HepG2 (cell line): ENCODE results near the gene SLC5A6. TPM values are rescaled to one million over a fixed set of nuclear protein-coding genes. Genes with fewer than 3 reads are reported as not detected.

Source experiments
- polyA plus RNA-seq, 8 experiments: library from polyadenylated mRNA; depleted of rRNA in 3 of 8; stranded (reverse) in 7 of 8; unstranded in 1 of 8; fragments of >200 nt; fragmentation: Illumina TruSeq in 4 of 8; extraction: Trizol in 4 of 8; gene quantifications; 2 replicates each; pipeline versions ENCODE4 v1.2.1 to v1.2.3, GENCODE V29; 2011 to 2016; ENCODE audit warnings: low read depth in 4 of 8, missing spikeins in 1 of 8, mixed read lengths in 1 of 8; ENCODE audit not compliant: insufficient read depth in 1 of 8
- total RNA-seq, 5 experiments: library from RNA; depleted of rRNA; stranded (reverse); fragments of >200 nt; fragmentation: Illumina TruSeq; extraction: Trizol; gene quantifications; 2 replicates each; pipeline ENCODE4 v1.2.3, GENCODE V29; 2016; ENCODE audit warnings: low read depth in 1 of 5

The SLC5A6 gene
- total and polyA plus RNA-seq, 2 of the 13 experiments (the other 11 are each of a cell fraction or from before 2014, with no cell fraction given): 135 to 417 TPM

Other genes with a start within 250 kb of the SLC5A6 start
- gene MAPRE3, start 241.6 kb downstream of the SLC5A6 start, total RNA-seq (2016; rRNA removed; fragmentation: Illumina TruSeq; extraction: Trizol): 0.20 and 0.31 TPM in 2 replicates
- gene MAPRE3, start 241.6 kb downstream of the SLC5A6 start, polyA plus RNA-seq (2011; rRNA removed): 0.73 and 0.91 TPM in 2 replicates
- gene TMEM214, start 179.3 kb downstream of the SLC5A6 start, total RNA-seq (2016; rRNA removed; fragmentation: Illumina TruSeq; extraction: Trizol): 28.0 and 58.3 TPM in 2 replicates
- 132 and 137 TPM in 2 replicates for gene TMEM214, start 179.3 kb downstream of the SLC5A6 start, polyA plus RNA-seq (2011; rRNA removed)
- 48.6 and 55.9 TPM in 2 replicates for gene AGBL5, start 160.6 kb downstream of the SLC5A6 start, total RNA-seq (2016; rRNA removed; fragmentation: Illumina TruSeq; extraction: Trizol)
- 63.6 and 73.3 TPM in 2 replicates for gene AGBL5, start 160.6 kb downstream of the SLC5A6 start, polyA plus RNA-seq (2011; rRNA removed)
- 498 and 508 TPM in 2 replicates for gene OST4, start 140.6 kb downstream of the SLC5A6 start, total RNA-seq (2016; rRNA removed; fragmentation: Illumina TruSeq; extraction: Trizol)
- 491 and 584 TPM in 2 replicates for gene OST4, start 140.6 kb downstream of the SLC5A6 start, polyA plus RNA-seq (2011; rRNA removed)
- gene EMILIN1, start 133.7 kb downstream of the SLC5A6 start, total RNA-seq (2016; rRNA removed; fragmentation: Illumina TruSeq; extraction: Trizol): 4.0 and 9.7 TPM in 2 replicates
- 8.1 and 13.1 TPM in 2 replicates for gene EMILIN1, start 133.7 kb downstream of the SLC5A6 start, polyA plus RNA-seq (2011; rRNA removed)
- gene KHK, start 125.5 kb downstream of the SLC5A6 start, total RNA-seq (2016; rRNA removed; fragmentation: Illumina TruSeq; extraction: Trizol): 29.9 and 40.9 TPM in 2 replicates
- 99.2 and 139 TPM in 2 replicates for gene KHK, start 125.5 kb downstream of the SLC5A6 start, polyA plus RNA-seq (2011; rRNA removed)
- gene CGREF1, start 93.1 kb downstream of the SLC5A6 start, total RNA-seq (2016; rRNA removed; fragmentation: Illumina TruSeq; extraction: Trizol): 7.0 and 13.9 TPM in 2 replicates
- 23.4 and 30.8 TPM in 2 replicates for gene CGREF1, start 93.1 kb downstream of the SLC5A6 start, polyA plus RNA-seq (2011; rRNA removed)
- gene ABHD1, start 88.5 kb downstream of the SLC5A6 start, total RNA-seq (2016; rRNA removed; fragmentation: Illumina TruSeq; extraction: Trizol): 0.04 TPM in 1 of 2 replicates, not detected in the other
- gene ABHD1, start 88.5 kb downstream of the SLC5A6 start, polyA plus RNA-seq (2011; rRNA removed): 0.81 and 0.85 TPM in 2 replicates
- gene PREB, start 77.6 kb downstream of the SLC5A6 start, total RNA-seq (2016; rRNA removed; fragmentation: Illumina TruSeq; extraction: Trizol): 112 and 119 TPM in 2 replicates
- 192 and 208 TPM in 2 replicates for gene PREB, start 77.6 kb downstream of the SLC5A6 start, polyA plus RNA-seq (2011; rRNA removed)
- not detected in 2 replicates for gene PRR30, start 72.9 kb downstream of the SLC5A6 start, total RNA-seq (2016; rRNA removed; fragmentation: Illumina TruSeq; extraction: Trizol)
- not detected in 2 replicates for gene PRR30, start 72.9 kb downstream of the SLC5A6 start, polyA plus RNA-seq (2011; rRNA removed)
- gene TCF23, start 63.3 kb downstream of the SLC5A6 start, total RNA-seq (2016; rRNA removed; fragmentation: Illumina TruSeq; extraction: Trizol): 0.02 and 0.04 TPM in 2 replicates
- 1.4 TPM in 2 replicates for gene TCF23, start 63.3 kb downstream of the SLC5A6 start, polyA plus RNA-seq (2011; rRNA removed)
- 130 and 207 TPM in 2 replicates for gene ATRAID, start 227 bp downstream of the SLC5A6 start, total RNA-seq (2016; rRNA removed; fragmentation: Illumina TruSeq; extraction: Trizol)
- gene ATRAID, start 227 bp downstream of the SLC5A6 start, polyA plus RNA-seq (2011; rRNA removed): 280 and 382 TPM in 2 replicates
- gene CAD, start 5.1 kb upstream of the SLC5A6 start, total RNA-seq (2016; rRNA removed; fragmentation: Illumina TruSeq; extraction: Trizol): 21.5 and 21.7 TPM in 2 replicates
- 37.0 and 43.1 TPM in 2 replicates for gene CAD, start 5.1 kb upstream of the SLC5A6 start, polyA plus RNA-seq (2011; rRNA removed)
- gene SLC30A3, start 50.8 kb upstream of the SLC5A6 start, total RNA-seq (2016; rRNA removed; fragmentation: Illumina TruSeq; extraction: Trizol): 0.38 TPM in 1 of 2 replicates, not detected in the other
- gene SLC30A3, start 50.8 kb upstream of the SLC5A6 start, polyA plus RNA-seq (2011; rRNA removed): 0.79 and 1.0 TPM in 2 replicates
- not detected in 2 replicates for gene DNAJC5G, start 63.2 kb upstream of the SLC5A6 start, total RNA-seq (2016; rRNA removed; fragmentation: Illumina TruSeq; extraction: Trizol)
- 0.05 and 0.07 TPM in 2 replicates for gene DNAJC5G, start 63.2 kb upstream of the SLC5A6 start, polyA plus RNA-seq (2011; rRNA removed)
- gene TRIM54, start 70.2 kb upstream of the SLC5A6 start, total RNA-seq (2016; rRNA removed; fragmentation: Illumina TruSeq; extraction: Trizol): 0.07 TPM in 1 of 2 replicates, not detected in the other
- 0.13 and 0.14 TPM in 2 replicates for gene TRIM54, start 70.2 kb upstream of the SLC5A6 start, polyA plus RNA-seq (2011; rRNA removed)
- gene UCN, start 96.2 kb upstream of the SLC5A6 start, total RNA-seq (2016; rRNA removed; fragmentation: Illumina TruSeq; extraction: Trizol): 0.36 and 1.2 TPM in 2 replicates
- 2.3 and 2.6 TPM in 2 replicates for gene UCN, start 96.2 kb upstream of the SLC5A6 start, polyA plus RNA-seq (2011; rRNA removed)
- 37.0 and 48.9 TPM in 2 replicates for gene MPV17, start 110.8 kb upstream of the SLC5A6 start, total RNA-seq (2016; rRNA removed; fragmentation: Illumina TruSeq; extraction: Trizol)
- 119 and 129 TPM in 2 replicates for gene MPV17, start 110.8 kb upstream of the SLC5A6 start, polyA plus RNA-seq (2011; rRNA removed)
- gene GTF3C2, start 144.5 kb upstream of the SLC5A6 start, total RNA-seq (2016; rRNA removed; fragmentation: Illumina TruSeq; extraction: Trizol): 77.5 and 80.0 TPM in 2 replicates
- gene GTF3C2, start 144.5 kb upstream of the SLC5A6 start, polyA plus RNA-seq (2011; rRNA removed): 110 and 130 TPM in 2 replicates
- 91.5 and 105 TPM in 2 replicates for gene EIF2B4, start 158.1 kb upstream of the SLC5A6 start, total RNA-seq (2016; rRNA removed; fragmentation: Illumina TruSeq; extraction: Trizol)
- gene EIF2B4, start 158.1 kb upstream of the SLC5A6 start, polyA plus RNA-seq (2011; rRNA removed): 96.4 and 99.2 TPM in 2 replicates
- 94.9 and 109 TPM in 2 replicates for gene SNX17, start 158.3 kb upstream of the SLC5A6 start, total RNA-seq (2016; rRNA removed; fragmentation: Illumina TruSeq; extraction: Trizol)
- gene SNX17, start 158.3 kb upstream of the SLC5A6 start, polyA plus RNA-seq (2011; rRNA removed): 75.0 and 88.4 TPM in 2 replicates
- gene ZNF513, start 168.5 kb upstream of the SLC5A6 start, total RNA-seq (2016; rRNA removed; fragmentation: Illumina TruSeq; extraction: Trizol): 2.4 and 4.9 TPM in 2 replicates
- 6.3 and 10.9 TPM in 2 replicates for gene ZNF513, start 168.5 kb upstream of the SLC5A6 start, polyA plus RNA-seq (2011; rRNA removed)
- gene PPM1G, start 197.3 kb upstream of the SLC5A6 start, total RNA-seq (2016; rRNA removed; fragmentation: Illumina TruSeq; extraction: Trizol): 211 and 213 TPM in 2 replicates
- gene PPM1G, start 197.3 kb upstream of the SLC5A6 start, polyA plus RNA-seq (2011; rRNA removed): 52.3 and 58.2 TPM in 2 replicates
- 165 and 222 TPM in 2 replicates for gene NRBP1, start 216.4 kb upstream of the SLC5A6 start, total RNA-seq (2016; rRNA removed; fragmentation: Illumina TruSeq; extraction: Trizol)
- 227 and 240 TPM in 2 replicates for gene NRBP1, start 216.4 kb upstream of the SLC5A6 start, polyA plus RNA-seq (2011; rRNA removed)
- gene KRTCAP3, start 230.1 kb upstream of the SLC5A6 start, total RNA-seq (2016; rRNA removed; fragmentation: Illumina TruSeq; extraction: Trizol): 2.1 TPM in 1 of 2 replicates, not detected in the other
- 4.5 and 5.6 TPM in 2 replicates for gene KRTCAP3, start 230.1 kb upstream of the SLC5A6 start, polyA plus RNA-seq (2011; rRNA removed)